ENCODE results near the gene CDC6.
A peak's percentile ranks its signal among the peaks of the same experiment; 100 is the strongest.

The CDC6 gene

GRCh38 chr17:40309031-40309948 is 21.6 kb downstream of the CDC6 start, which contains the start of gene RARA:
TSS of gene RARA (plus strand) at chr17:40309180. CDS start at chr17:40331219, 22,039 bp downstream.
- Mint-ChIP-seq H3K9me3 (no peaks in the 10 kb centered on the region), H3K36me3 (ENCODE audit: insufficient read depth) (peaks cover 14% of the 10 kb centered on the region), H3K27ac (peak within 1 kb of the TSS in 1 of 2 donors; percentile 84), H3K27me3 (no peaks in the 10 kb centered on the region), H3K4me3 (no peak within 1 kb of the TSS), H3K4me1 (ENCODE audit: low read depth in 2 of 2) (peaks cover 26 to 51% of the 10 kb centered on the region in 2 donors)
- peak; percentile 42 for ATAC-seq (replicated peaks)
- no peak for DNase-seq

- Mint-ChIP-seq H3K9me3 (no peaks in the 10 kb centered on the region), H3K27ac (peak overlapping the region in 1 of 2 donors; percentile 84), H3K27me3 (no peaks in the 10 kb centered on the region), H3K4me1 (ENCODE audit: low read depth in 2 of 2) (peaks cover 33 to 57% of the 10 kb centered on the region in 2 donors), H3K36me3 (ENCODE audit: insufficient read depth) (peaks cover 16% of the 10 kb centered on the region), H3K4me3 (no peak overlapping the region)
- ATAC-seq (replicated peaks) = peak; percentile 38
- DNase-seq = no peak
These were observed 22.4 kb downstream of the CDC6 start for GRCh38 chr17:40309949-40310510.

DNA sequence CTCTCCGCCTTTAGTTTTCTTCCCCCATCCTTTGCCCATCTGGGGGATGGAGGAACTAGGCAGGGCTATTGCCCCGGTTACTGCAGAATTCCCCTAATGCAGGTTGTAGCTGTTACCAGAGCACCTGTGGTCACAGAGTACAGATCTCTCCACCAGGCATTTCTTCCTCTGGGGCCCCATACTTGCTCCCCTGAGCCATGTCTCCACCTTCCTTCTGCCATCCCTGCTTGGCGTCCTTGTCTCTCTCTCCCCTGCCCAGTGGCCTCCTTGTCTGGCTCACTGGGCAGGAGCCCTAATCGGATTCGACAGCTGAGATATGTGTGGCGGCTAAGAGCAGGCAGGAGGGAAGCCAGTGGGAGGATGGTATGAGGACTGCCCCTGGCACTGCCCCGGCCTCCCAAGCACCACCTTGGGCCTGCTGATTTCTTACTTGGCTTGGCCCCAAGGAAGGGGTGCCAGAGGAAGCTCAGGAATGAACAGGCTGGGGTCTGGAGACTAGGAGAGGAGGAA is 23.3 kb downstream of the CDC6 start:
- ATAC-seq (replicated peaks) = peak; percentile 32
- Mint-ChIP-seq H3K27me3 (no peaks in the 10 kb centered on the region), H3K9me3 (no peaks in the 10 kb centered on the region), H3K4me3 (no peak overlapping the region), H3K27ac (peak overlapping the region in 1 of 2 donors; percentile 84), H3K4me1 (ENCODE audit: low read depth in 2 of 2) (peaks cover 38 to 66% of the 10 kb centered on the region in 2 donors), H3K36me3 (ENCODE audit: insufficient read depth) (peaks cover 15% of the 10 kb centered on the region)
- DNase-seq = no peak

DNA sequence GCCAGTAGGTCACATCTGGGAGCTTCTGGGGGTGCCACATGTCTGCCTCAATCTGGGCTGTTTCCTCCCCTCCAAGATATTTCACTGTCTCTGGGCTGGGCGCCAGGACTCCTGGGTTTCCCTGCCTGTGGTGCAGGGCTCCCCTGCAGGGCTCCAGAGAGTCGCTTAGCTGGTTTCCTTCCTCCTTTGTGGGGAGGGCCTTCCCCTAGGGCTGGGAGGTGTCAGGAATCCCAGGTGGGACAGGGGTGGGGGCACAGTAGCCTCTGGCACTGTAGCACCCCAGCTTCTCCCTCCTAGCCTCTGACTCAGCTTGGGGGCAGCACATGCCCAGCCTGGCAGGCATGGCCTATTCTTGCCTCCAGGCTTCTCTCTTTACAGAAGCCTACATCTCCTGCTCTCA is 23.9 kb downstream of the CDC6 start:
- no peak for ATAC-seq (replicated peaks)
- DNase-seq = no peak
- H3K9me3 Mint-ChIP-seq = no peaks in the 10 kb centered on the region
- H3K4me3 Mint-ChIP-seq = peak overlapping the region in 1 of 2 donors; percentile 44
- H3K4me1 Mint-ChIP-seq (ENCODE audit: low read depth in 2 of 2) = peaks cover 43 to 69% of the 10 kb centered on the region in 2 donors
- peaks cover 15% of the 10 kb centered on the region for H3K36me3 Mint-ChIP-seq (ENCODE audit: insufficient read depth)
- no peaks in the 10 kb centered on the region for H3K27me3 Mint-ChIP-seq
- H3K27ac Mint-ChIP-seq = peak overlapping the region in 1 of 2 donors; percentile 79

- peak overlapping the region in 1 of 2 donors; percentile 44 for H3K4me3 Mint-ChIP-seq
- peaks cover 45 to 69% of the 10 kb centered on the region in 2 donors for H3K4me1 Mint-ChIP-seq (ENCODE audit: low read depth in 2 of 2)
- no peak for DNase-seq
- peak overlapping the region in 1 of 2 donors; percentile 79 for H3K27ac Mint-ChIP-seq
- H3K27me3 Mint-ChIP-seq = no peaks in the 10 kb centered on the region
- no peak for ATAC-seq (replicated peaks)
- peaks cover 15% of the 10 kb centered on the region for H3K36me3 Mint-ChIP-seq (ENCODE audit: insufficient read depth)
- no peaks in the 10 kb centered on the region for H3K9me3 Mint-ChIP-seq
These were observed 24.6 kb downstream of the CDC6 start for GRCh38 chr17:40312131-40312731.

DNA sequence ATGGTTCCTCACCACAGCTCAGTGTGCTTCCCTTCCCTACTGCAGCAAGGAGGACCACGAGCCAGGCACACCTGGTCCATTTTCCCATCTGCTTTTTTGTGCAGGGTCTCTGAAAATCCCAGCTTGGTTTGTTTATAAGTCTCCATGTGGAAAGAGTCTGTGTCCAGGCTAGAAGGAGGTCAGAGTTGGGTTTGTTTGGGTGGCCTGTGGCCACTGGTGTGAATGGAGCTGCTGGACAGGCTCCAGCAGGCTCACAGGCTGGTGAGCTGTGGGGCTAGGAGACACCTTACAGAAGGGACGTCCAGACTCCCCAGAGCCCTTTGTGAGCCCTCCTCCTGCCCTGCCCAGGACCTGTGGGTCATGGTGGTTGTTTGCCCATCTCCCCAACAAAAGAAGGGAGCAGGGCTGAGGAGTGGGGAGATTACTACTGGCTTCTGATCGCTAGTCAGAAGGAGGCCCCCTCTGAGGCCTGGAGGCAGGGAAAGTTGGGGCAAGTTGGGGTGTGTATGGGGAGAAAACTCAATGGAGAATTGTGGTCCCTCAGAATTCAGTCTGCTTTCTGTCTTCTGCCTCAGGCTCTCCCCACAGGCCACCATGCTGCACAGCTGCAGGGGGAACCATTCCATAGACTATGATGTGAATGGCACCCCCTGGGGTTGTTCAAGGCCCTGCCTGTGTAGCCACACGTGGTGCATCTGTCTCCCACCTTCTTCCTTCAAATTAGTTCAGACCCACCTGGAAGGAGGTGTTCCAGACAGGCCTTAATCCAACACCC is 25.4 kb downstream of the CDC6 start:
- Mint-ChIP-seq H3K4me3 (no peak overlapping the region), H3K9me3 (no peaks in the 10 kb centered on the region), H3K27ac (no peak overlapping the region), H3K36me3 (ENCODE audit: insufficient read depth) (peaks cover 20% of the 10 kb centered on the region), H3K27me3 (no peaks in the 10 kb centered on the region), H3K4me1 (ENCODE audit: low read depth in 2 of 2) (peaks cover 53 to 76% of the 10 kb centered on the region in 2 donors)
- ATAC-seq (replicated peaks) (no peak), DNase-seq (no peak)

- Mint-ChIP-seq H3K9me3 (no peaks in the 10 kb centered on the region), H3K4me3 (peak overlapping the region; percentile 9 to 39), H3K36me3 (ENCODE audit: insufficient read depth) (peaks cover 29% of the 10 kb centered on the region), H3K4me1 (ENCODE audit: low read depth in 2 of 2) (peaks cover 59 to 80% of the 10 kb centered on the region in 2 donors), H3K27me3 (no peaks in the 10 kb centered on the region), H3K27ac (peak overlapping the region in 1 of 2 donors; percentile 77)
- no peak for ATAC-seq (replicated peaks)
- DNase-seq = no peak
These were observed 26.2 kb downstream of the CDC6 start for GRCh38 chr17:40313668-40314583.

GRCh38 chr17:40314584-40314956 is 26.9 kb downstream of the CDC6 start:
- Mint-ChIP-seq H3K4me1 (ENCODE audit: low read depth in 2 of 2) (peaks cover 64 to 82% of the 10 kb centered on the region in 2 donors), H3K4me3 (peak overlapping the region; percentile 9 to 39), H3K36me3 (ENCODE audit: insufficient read depth) (peaks cover 33% of the 10 kb centered on the region), H3K27me3 (no peaks in the 10 kb centered on the region), H3K9me3 (no peaks in the 10 kb centered on the region), H3K27ac (peak overlapping the region in 1 of 2 donors; percentile 77)
- ATAC-seq (replicated peaks) = peak; percentile 45
- DNase-seq = peak; percentile 67 to 83 (median 80)

- Mint-ChIP-seq H3K27ac (no peak overlapping the region), H3K36me3 (ENCODE audit: insufficient read depth) (peaks cover 37% of the 10 kb centered on the region), H3K9me3 (no peaks in the 10 kb centered on the region), H3K4me1 (ENCODE audit: low read depth in 2 of 2) (peaks cover 70 to 82% of the 10 kb centered on the region in 2 donors), H3K4me3 (peak overlapping the region in 1 of 2 donors; percentile 39), H3K27me3 (no peaks in the 10 kb centered on the region)
- DNase-seq (no peak), ATAC-seq (replicated peaks) (no peak)
These were observed 27.5 kb downstream of the CDC6 start for GRCh38 chr17:40315206-40315605.

DNA sequence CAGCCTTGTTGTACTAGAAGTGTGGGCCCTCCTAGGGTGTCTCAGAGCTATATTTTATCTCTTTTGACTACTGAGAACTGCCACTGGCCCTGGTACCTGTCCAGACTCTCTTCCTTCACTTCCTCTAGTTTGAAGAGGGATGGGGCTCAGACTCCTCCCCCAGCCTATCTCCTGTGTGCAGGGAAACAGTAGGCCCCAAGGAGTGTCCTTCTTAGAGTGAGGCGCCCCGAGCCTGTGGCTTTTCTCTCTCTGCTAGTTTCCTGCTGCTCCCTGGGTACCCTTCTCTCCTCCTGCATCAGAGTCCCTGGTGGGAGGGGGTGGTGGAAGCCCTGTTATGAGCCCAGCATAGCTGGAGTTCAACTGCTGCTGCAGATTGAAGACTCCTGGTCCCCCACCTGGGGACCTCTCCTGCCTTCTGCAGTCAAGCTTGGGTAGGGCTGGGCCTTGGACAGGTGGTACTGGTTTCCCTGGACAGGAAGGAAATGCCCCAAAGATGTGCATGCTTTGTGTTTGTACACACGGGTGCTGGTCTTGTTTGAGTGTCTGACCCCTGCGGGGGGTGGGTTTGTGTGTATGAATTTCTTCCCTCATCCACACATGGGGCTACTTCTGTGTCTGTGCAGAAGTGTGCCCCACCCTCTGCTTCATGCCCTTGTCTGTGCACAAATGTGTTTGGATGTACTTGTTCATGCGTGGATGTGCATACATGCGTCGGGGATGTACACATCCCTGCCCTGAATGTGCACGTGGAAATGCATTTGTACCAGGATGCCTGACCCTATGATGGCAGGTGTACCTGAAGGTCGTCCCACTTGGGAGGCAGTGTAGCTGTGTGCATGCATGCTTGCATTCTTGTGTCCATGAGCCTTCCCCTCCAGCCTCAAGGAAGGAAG is 28.2 kb downstream of the CDC6 start:
- Mint-ChIP-seq H3K4me1 (ENCODE audit: low read depth in 2 of 2) (peaks cover 76 to 83% of the 10 kb centered on the region in 2 donors), H3K27me3 (no peaks in the 10 kb centered on the region), H3K27ac (no peak overlapping the region), H3K9me3 (no peaks in the 10 kb centered on the region), H3K4me3 (peak overlapping the region; percentile 41 to 54), H3K36me3 (ENCODE audit: insufficient read depth) (peaks cover 44% of the 10 kb centered on the region)
- ATAC-seq (replicated peaks) (no peak), DNase-seq (no peak)

DNA sequence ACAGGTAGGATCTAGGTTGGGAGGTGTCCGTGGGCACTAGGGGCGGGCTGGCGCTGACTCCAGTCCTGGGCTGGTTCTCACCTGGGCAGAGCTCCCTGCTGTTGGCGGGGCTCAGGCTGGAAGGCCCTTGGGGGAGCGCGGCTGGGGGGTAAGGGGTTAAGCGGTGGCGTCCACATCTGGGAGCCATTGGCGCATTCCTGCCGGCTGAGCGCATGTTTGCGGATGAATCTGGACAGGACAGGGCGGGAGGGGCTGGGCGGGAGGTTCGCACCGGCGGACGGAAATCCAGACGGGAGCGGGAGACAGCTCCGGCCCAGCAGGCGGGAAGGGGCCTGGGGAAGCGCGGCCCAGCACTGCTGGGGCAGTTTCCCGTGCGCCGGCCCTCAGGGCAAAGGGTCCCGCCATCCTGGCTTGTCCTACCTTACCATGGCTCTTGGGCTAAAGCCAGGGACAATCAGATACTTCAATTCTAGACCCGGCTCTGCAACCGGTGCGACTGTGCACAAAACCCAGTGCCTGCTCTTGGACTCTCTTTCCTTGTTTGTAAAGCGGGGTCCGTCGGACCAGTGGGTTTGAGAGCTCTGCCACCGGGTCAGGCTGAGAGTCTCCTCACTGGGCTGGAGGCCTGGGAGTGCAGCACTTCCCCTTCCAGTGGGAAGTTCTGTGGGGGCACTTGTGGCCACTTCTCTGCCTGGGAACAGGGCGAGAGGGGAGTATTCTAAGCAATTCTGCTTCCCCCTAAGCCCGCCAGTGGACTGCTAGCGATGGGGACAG is 29.1 kb downstream of the CDC6 start:
- peak overlapping the region; percentile 84 to 86 for H3K4me3 Mint-ChIP-seq
- peaks cover 50% of the 10 kb centered on the region for H3K36me3 Mint-ChIP-seq (ENCODE audit: insufficient read depth)
- no peaks in the 10 kb centered on the region for H3K27me3 Mint-ChIP-seq
- DNase-seq = no peak
- H3K27ac Mint-ChIP-seq = peak overlapping the region; percentile 98 to 99
- H3K4me1 Mint-ChIP-seq (ENCODE audit: low read depth in 2 of 2) = peaks cover 76 to 83% of the 10 kb centered on the region in 2 donors
- H3K9me3 Mint-ChIP-seq = no peaks in the 10 kb centered on the region
- ATAC-seq (replicated peaks) = no peak

All from effector memory CD8-positive, alpha-beta T cell (primary cell).